Measurements from ENCODE around the gene BPIFB3. TPM values are rescaled to one million over a fixed set of nuclear protein-coding genes. Genes with fewer than 3 reads are reported as not detected.

BPIFB3 gene
- total and polyA plus RNA-seq, 2 of the 13 experiments (the other 11 are each of a cell fraction or from before 2014, with no cell fraction given): 0.09 TPM; not detected in 1

GRCh38 chr20:33009214-33010132 lies 44.2 kb upstream of the BPIFB3 start (continued):
- TF ChIP-seq FOXK1 (CRISPR knock-in tag; IDR thresholded peaks at IDR 0.05; ENCODE audit: borderline replicate concordance, low read depth) (peak; percentile 64; the same call in 1 of the 2 replicates), PHF21A (CRISPR knock-in tag; IDR thresholded peaks at IDR 0.05) (peak; percentile 100), ZNF562 (CRISPR knock-in tag; IDR thresholded peaks at IDR 0.05; ENCODE audit: borderline replicate concordance) (no peak), CCDC6 (CRISPR knock-in tag; IDR thresholded peaks at IDR 0.05) (peak; percentile 97), ZNF292 (CRISPR knock-in tag; IDR thresholded peaks at IDR 0.05; ENCODE audit: borderline replicate concordance, low read depth) (peak; percentile 98), ATM (IDR thresholded peaks at IDR 0.05; ENCODE audit: borderline replicate concordance) (no peak), ISX (CRISPR knock-in tag; conservative IDR thresholded peaks at IDR 0.05) (no peak), RFX5 (IDR thresholded peaks at IDR 0.05; ENCODE audit: low read depth, low read length) (no peak), CREM (IDR thresholded peaks at IDR 0.05) (peak; percentile 88), CREM (CRISPR knock-in tag; IDR thresholded peaks at IDR 0.05) (no peak), ZNF761 (CRISPR knock-in tag; conservative IDR thresholded peaks at IDR 0.05) (peak; percentile 99; the same call in 1 of the 2 replicates), ZNF331 (CRISPR knock-in tag; IDR thresholded peaks at IDR 0.05) (peak; percentile 91), ELF3 (CRISPR knock-in tag; IDR thresholded peaks at IDR 0.05) (peak; percentile 100), AKAP8 (CRISPR knock-in tag; IDR thresholded peaks at IDR 0.05) (peak; percentile 96; the same call in 1 of the 2 replicates), ZBTB42 (CRISPR knock-in tag; IDR thresholded peaks at IDR 0.05) (peak; percentile 44; the same call in 1 of the 2 replicates), ATF7 (IDR thresholded peaks at IDR 0.05) (no peak), ATF7 (CRISPR knock-in tag; IDR thresholded peaks at IDR 0.05) (peak; percentile 97), ZNF564 (CRISPR knock-in tag; IDR thresholded peaks at IDR 0.05) (peak; percentile 88), ZBTB25 (CRISPR knock-in tag; IDR thresholded peaks at IDR 0.05) (no peak; the same call in 1 of the 2 replicates)
- TF ChIP-seq, protein P1, sequence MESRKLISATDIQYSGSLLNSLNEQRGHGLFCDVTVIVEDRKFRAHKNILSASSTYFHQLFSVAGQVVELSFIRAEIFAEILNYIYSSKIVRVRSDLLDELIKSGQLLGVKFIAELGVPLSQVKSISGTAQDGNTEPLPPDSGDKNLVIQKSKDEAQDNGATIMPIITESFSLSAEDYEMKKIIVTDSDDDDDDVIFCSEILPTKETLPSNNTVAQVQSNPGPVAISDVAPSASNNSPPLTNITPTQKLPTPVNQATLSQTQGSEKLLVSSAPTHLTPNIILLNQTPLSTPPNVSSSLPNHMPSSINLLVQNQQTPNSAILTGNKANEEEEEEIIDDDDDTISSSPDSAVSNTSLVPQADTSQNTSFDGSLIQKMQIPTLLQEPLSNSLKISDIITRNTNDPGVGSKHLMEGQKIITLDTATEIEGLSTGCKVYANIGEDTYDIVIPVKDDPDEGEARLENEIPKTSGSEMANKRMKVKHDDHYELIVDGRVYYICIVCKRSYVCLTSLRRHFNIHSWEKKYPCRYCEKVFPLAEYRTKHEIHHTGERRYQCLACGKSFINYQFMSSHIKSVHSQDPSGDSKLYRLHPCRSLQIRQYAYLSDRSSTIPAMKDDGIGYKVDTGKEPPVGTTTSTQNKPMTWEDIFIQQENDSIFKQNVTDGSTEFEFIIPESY (CRISPR knock-in tag; IDR thresholded peaks at IDR 0.05): peak; percentile 35; the same call in 1 of the 2 replicates
- TF ChIP-seq, protein P2, sequence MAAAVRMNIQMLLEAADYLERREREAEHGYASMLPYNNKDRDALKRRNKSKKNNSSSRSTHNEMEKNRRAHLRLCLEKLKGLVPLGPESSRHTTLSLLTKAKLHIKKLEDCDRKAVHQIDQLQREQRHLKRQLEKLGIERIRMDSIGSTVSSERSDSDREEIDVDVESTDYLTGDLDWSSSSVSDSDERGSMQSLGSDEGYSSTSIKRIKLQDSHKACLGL (CRISPR knock-in tag; IDR thresholded peaks at IDR 0.05): peak; percentile 36; the same call in 1 of the 2 replicates
- TF ChIP-seq, protein P3, sequence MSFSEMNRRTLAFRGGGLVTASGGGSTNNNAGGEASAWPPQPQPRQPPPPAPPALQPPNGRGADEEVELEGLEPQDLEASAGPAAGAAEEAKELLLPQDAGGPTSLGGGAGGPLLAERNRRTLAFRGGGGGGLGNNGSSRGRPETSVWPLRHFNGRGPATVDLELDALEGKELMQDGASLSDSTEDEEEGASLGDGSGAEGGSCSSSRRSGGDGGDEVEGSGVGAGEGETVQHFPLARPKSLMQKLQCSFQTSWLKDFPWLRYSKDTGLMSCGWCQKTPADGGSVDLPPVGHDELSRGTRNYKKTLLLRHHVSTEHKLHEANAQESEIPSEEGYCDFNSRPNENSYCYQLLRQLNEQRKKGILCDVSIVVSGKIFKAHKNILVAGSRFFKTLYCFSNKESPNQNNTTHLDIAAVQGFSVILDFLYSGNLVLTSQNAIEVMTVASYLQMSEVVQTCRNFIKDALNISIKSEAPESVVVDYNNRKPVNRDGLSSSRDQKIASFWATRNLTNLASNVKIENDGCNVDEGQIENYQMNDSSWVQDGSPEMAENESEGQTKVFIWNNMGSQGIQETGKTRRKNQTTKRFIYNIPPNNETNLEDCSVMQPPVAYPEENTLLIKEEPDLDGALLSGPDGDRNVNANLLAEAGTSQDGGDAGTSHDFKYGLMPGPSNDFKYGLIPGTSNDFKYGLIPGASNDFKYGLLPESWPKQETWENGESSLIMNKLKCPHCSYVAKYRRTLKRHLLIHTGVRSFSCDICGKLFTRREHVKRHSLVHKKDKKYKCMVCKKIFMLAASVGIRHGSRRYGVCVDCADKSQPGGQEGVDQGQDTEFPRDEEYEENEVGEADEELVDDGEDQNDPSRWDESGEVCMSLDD (CRISPR knock-in tag; IDR thresholded peaks at IDR 0.05; ENCODE audit: borderline replicate concordance): peak; percentile 81; the same call in 1 of the 2 replicates
